ENCODE measurements around the gene SEMA4D.
"Not testable (repeated sequence)": the region's sequence is repeated elsewhere in the genome, so short reads cannot be mapped to it uniquely, and the experiment has no call there.

- not testable (repeated sequence) for TF ChIP-seq CTCF (conservative IDR thresholded peaks at IDR 0.05); EZH2 (IDR thresholded peaks at IDR 0.05; ENCODE audit: low read depth)
Measured at GRCh38 chr9:89371791-89372190, 126.1 kb downstream of the SEMA4D start.

Measured in PC-9 (cell line).